HFFc6 (cell line): Measurements from ENCODE around the gene RASSF3. TPM values are rescaled to one million over a fixed set of nuclear protein-coding genes. Genes with fewer than 3 reads are reported as not detected.
A peak's percentile ranks its signal among the peaks of the same experiment; 100 is the strongest.

Experiments used
- DNase-seq: peaks from one replicate; pipeline ENCODE4 v3.0.0-alpha.2; 2018
- H3K27ac Mint-ChIP-seq: 2 replicates; pipeline ENCODE4 v1.8.0; 2020; ENCODE audit warnings: mild to moderate bottlenecking, mixed read lengths
- H3K27me3 Mint-ChIP-seq: 2 replicates; pipeline ENCODE4 v1.8.0; 2021; ENCODE audit warnings: mild to moderate bottlenecking, moderate library complexity, mixed read lengths; ENCODE audit not compliant: insufficient read depth
- H3K36me3 Mint-ChIP-seq: 2 replicates; pipeline ENCODE4 v1.8.0; 2021; ENCODE audit warnings: low read depth, mixed read lengths
- H3K4me1 Mint-ChIP-seq: 2 replicates; pipeline ENCODE4 v1.8.0; 2020; ENCODE audit warnings: low read depth, mixed read lengths
- H3K4me3 Mint-ChIP-seq: 2 replicates; pipeline ENCODE4 v1.8.0; 2020; ENCODE audit warnings: mild to moderate bottlenecking, moderate library complexity, mixed read lengths
- H3K9me3 Mint-ChIP-seq: 2 replicates; pipeline ENCODE4 v1.8.0; 2020; ENCODE audit warnings: mild to moderate bottlenecking, mixed read lengths
- total RNA-seq, 6 experiments: library from RNA; stranded (reverse); fragmentation: NEBNext Ultra II Directional; extraction: Animal tissue kit (Norgen Biotek cat#: 25700); gene quantifications; 2 replicates in 1 of 6; 3 replicates in 5 of 6; pipeline ENCODE4 v1.2.3, GENCODE V29; 2021
- TF ChIP-seq, protein P1 (sequence below): fragments of 200-600 bp; sonication (generic); IDR thresholded peaks from 2 replicates; pipeline ENCODE4 v1.5.0; 2021; ENCODE audit warnings: antibody characterized with exemption, mild to moderate bottlenecking

The RASSF3 gene
- total RNA-seq, 6 experiments from 2014 or later, result 16.9 to 23.3 (median 20.6) TPM

DNA sequence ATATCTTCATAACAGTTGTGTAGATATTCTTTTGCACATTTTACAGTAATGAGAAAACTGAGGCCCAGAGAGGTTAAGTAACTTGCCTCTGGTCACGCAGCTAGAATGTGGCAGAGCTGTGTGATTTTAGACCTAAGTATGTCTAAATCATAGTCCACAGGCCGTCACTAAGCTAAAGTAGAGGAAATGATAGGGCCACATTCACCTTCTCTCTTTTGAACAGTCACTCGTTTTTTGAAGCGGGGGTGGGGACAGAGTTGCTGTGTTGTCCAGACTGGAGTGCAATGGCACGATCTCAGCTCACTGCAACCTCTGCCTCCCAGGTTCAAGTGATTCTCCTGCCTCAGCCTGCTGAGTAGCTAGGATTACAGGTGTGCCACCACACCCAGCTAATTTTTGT is 68.5 kb downstream of the RASSF3 start:
- DNase-seq, result no peak
- Mint-ChIP-seq H3K27me3 (peaks cover 2% of the 10 kb centered on the region; the same call in 1 of the 2 replicates), H3K4me1 (peaks cover 27% of the 10 kb centered on the region), H3K36me3 (no peaks in the 10 kb centered on the region), H3K27ac (no peak overlapping the region), H3K9me3 (no peaks in the 10 kb centered on the region), H3K4me3 (no peak overlapping the region)
- TF ChIP-seq, protein P1, sequence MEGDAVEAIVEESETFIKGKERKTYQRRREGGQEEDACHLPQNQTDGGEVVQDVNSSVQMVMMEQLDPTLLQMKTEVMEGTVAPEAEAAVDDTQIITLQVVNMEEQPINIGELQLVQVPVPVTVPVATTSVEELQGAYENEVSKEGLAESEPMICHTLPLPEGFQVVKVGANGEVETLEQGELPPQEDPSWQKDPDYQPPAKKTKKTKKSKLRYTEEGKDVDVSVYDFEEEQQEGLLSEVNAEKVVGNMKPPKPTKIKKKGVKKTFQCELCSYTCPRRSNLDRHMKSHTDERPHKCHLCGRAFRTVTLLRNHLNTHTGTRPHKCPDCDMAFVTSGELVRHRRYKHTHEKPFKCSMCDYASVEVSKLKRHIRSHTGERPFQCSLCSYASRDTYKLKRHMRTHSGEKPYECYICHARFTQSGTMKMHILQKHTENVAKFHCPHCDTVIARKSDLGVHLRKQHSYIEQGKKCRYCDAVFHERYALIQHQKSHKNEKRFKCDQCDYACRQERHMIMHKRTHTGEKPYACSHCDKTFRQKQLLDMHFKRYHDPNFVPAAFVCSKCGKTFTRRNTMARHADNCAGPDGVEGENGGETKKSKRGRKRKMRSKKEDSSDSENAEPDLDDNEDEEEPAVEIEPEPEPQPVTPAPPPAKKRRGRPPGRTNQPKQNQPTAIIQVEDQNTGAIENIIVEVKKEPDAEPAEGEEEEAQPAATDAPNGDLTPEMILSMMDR, result no peak

DNA sequence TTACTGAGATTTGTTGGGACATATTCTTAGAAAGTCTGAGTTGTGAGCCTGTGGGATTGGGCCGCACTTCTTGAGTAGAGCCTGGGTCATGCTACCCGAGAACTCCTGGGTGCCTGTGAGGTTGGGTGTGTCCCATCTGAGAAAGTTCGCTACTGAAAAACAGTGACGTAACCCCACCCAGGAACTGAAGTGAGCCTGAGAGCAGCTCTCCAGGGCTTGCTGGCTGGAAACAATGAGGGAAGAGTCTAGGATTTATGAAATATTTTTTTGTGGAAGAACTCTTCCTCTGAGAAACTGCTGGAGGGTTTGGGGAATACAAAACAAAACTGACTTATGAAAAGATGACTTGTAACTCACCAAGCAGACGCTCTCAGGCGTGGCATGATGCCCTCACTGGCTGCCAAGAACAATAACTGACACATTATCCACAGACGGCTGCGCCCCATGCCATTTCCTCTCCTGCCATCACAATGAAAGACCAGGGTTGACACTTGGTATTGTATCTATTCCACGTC is 69.2 kb downstream of the RASSF3 start:
- Mint-ChIP-seq H3K27ac (peak overlapping the region; percentile 4; the same call in 1 of the 2 replicates), H3K4me3 (peak overlapping the region; percentile 48; the same call in 1 of the 2 replicates), H3K9me3 (no peaks in the 10 kb centered on the region), H3K27me3 (peaks cover 2% of the 10 kb centered on the region; the same call in 1 of the 2 replicates), H3K4me1 (peaks cover 27% of the 10 kb centered on the region), H3K36me3 (no peaks in the 10 kb centered on the region)
- TF ChIP-seq, protein P1, result no peak
- DNase-seq, result no peak

DNA sequence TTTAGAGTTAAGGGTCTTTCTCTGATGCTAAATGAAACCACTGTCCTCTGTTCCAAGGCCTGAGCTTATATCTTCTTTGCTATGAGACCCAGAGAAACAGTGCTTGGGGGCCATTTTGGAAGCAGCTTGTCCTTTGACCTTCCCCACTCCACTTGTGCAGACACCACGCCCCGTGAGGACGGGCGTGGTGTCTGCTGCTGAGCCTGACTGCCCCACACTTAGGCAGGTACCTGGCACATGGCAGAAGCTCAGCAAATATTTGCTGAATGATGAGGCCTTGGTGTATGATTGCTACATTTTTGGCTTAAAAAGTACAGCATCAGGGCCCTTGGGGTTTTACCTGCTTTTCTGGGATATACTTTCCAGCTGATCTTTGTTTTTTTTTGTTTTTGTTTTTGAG is 69.9 kb downstream of the RASSF3 start:
- Mint-ChIP-seq H3K4me3 (no peak overlapping the region; the same call in 1 of the 2 replicates), H3K4me1 (peaks cover 27% of the 10 kb centered on the region), H3K9me3 (no peaks in the 10 kb centered on the region), H3K27me3 (peaks cover 2% of the 10 kb centered on the region; the same call in 1 of the 2 replicates), H3K27ac (no peak overlapping the region; the same call in 1 of the 2 replicates), H3K36me3 (no peaks in the 10 kb centered on the region)
- TF ChIP-seq, protein P1, result no peak
- no peak for DNase-seq

DNA sequence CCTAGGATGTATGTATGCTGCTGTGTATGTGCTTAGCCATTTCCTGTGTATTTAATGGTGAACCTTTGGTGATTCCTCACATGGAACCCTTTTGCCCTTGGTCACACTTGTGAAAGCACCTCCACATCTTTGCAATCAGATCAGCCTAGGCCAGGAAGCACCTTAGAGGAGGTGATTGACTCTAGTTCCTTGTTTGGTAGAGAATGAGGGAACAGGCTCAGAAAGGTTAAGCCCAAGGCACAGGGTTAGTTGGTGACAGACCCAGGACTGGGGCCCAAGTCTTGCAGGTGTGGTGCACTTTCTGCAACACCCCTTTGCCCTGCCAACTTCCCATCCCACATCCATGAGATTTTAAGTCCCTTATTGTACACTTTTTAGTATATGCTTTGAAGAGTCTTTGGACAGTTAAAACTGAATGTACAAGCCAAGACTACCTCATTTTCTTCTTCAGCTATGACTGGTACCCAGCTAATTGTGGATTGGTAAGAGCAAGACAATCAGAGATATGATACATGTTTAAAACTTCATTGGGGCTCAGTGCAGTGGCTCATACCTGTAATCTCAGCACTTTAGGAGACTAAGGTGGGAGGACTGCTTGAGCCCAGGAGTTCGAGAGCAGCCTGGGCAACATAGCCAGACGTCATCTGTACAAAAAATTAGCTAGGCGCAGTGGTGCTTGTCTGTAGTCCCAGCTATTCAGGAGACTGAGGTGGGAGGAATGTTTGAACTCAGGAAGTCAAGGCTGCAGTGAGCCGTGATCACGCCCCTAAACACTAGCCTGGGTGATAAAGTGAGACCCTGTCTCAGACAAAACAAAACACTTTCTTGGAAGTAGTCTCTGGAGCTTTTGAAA is 71.1 kb downstream of the RASSF3 start:
- no peak overlapping the region for H3K27ac Mint-ChIP-seq

DNA sequence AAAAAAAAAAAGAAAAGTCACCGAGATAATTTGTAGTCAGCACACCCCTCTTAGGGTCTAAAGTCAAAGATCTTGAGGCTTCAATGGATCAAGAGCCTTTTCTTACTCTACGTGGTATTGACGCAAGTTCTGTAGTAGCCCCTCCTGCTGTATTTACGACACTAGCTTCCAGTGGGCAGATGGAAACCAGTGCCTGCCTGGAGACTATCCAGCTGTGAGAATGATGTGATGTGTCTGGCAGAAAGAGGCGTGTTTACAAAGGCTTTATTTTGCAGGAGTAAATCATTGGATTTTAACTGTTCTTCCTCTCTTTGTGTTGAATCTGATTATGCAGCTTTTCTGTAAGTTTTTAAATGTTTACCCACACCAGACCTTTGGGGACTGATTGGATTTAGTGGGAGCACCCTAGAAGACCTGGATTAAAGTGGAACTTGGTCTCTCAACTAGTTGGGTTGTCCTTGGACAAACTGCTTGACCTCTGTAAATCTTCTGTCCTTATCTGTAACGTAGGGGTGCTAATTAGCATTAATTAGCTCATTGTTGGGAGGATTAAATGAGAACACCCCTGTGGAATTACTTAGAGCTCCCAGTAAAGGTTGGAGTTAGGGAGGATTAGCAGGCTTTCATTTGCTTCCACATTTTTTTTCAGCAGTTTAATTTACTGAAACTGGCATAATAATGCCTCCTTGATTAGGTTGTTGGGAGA is 72.4 kb downstream of the RASSF3 start:
- Mint-ChIP-seq H3K9me3 (no peaks in the 10 kb centered on the region), H3K4me1 (peaks cover 23% of the 10 kb centered on the region), H3K27me3 (peaks cover 2% of the 10 kb centered on the region; the same call in 1 of the 2 replicates), H3K27ac (no peak overlapping the region), H3K36me3 (peaks cover 4% of the 10 kb centered on the region; the same call in 1 of the 2 replicates), H3K4me3 (no peak overlapping the region)
- TF ChIP-seq, protein P1, result no peak
- no peak for DNase-seq

More for the DNA sequence above, 71.1 kb downstream of the RASSF3 start:
- DNase-seq, result no peak
- no peak overlapping the region for H3K4me3 Mint-ChIP-seq
- peaks cover 18% of the 10 kb centered on the region for H3K4me1 Mint-ChIP-seq
- H3K27me3 Mint-ChIP-seq, result peaks cover 2% of the 10 kb centered on the region; the same call in 1 of the 2 replicates
- TF ChIP-seq, protein P1, result no peak
- peaks cover 4% of the 10 kb centered on the region; the same call in 1 of the 2 replicates for H3K36me3 Mint-ChIP-seq
- H3K9me3 Mint-ChIP-seq, result no peaks in the 10 kb centered on the region
